ENCODE results near the gene MCC.

The MCC gene

DNA sequence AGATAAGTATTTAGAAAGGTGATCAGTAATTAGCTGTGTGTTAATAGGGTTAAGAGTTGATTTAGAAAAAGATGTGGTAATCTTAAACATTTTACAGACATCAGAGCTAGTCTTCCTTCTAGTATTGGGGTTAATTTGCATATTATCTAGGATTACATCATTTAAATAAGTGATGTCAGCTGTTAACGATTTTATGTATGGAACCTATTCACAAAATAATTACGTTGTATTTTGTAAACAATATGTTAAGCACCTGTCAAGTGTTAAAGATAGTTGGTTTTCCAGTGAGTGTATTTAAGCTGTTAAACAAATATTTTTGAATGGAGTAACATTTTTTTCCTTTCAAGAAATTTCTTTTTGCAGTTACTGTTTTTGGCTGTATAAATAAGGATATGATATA lies 509.4 kb downstream of the MCC start:
- H3K27ac ChIP-seq = no peak overlapping the region
- TF ChIP-seq, protein P1, sequence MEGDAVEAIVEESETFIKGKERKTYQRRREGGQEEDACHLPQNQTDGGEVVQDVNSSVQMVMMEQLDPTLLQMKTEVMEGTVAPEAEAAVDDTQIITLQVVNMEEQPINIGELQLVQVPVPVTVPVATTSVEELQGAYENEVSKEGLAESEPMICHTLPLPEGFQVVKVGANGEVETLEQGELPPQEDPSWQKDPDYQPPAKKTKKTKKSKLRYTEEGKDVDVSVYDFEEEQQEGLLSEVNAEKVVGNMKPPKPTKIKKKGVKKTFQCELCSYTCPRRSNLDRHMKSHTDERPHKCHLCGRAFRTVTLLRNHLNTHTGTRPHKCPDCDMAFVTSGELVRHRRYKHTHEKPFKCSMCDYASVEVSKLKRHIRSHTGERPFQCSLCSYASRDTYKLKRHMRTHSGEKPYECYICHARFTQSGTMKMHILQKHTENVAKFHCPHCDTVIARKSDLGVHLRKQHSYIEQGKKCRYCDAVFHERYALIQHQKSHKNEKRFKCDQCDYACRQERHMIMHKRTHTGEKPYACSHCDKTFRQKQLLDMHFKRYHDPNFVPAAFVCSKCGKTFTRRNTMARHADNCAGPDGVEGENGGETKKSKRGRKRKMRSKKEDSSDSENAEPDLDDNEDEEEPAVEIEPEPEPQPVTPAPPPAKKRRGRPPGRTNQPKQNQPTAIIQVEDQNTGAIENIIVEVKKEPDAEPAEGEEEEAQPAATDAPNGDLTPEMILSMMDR (conservative IDR thresholded peaks at IDR 0.05) = no peak

DNA sequence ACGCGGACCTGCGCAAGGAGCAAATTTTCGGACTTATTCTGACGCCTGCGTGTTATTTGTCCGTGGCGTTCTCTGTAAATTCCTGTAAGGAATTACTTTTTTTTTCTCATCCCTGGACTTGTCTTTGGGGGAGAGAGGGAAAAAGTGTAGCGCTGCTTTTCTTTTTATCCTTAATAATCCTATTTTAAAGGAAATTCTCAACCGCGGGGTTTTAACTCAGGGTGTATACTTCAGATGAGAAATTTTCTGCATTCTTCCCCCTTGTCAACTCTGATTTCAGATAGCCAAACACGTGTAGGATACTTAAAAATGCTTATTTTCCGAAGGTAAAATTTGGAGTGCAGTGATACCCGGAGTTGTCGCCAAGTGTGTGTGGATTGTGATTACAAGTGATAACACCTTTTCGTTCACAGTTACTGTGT lies 510.8 kb downstream of the MCC start:
- no peak for TF ChIP-seq ZFX (IDR thresholded peaks at IDR 0.05)
- TF ChIP-seq, protein P1 (conservative IDR thresholded peaks at IDR 0.05) = no peak
- peak overlapping the region; percentile 80 for H3K27ac ChIP-seq

DNA sequence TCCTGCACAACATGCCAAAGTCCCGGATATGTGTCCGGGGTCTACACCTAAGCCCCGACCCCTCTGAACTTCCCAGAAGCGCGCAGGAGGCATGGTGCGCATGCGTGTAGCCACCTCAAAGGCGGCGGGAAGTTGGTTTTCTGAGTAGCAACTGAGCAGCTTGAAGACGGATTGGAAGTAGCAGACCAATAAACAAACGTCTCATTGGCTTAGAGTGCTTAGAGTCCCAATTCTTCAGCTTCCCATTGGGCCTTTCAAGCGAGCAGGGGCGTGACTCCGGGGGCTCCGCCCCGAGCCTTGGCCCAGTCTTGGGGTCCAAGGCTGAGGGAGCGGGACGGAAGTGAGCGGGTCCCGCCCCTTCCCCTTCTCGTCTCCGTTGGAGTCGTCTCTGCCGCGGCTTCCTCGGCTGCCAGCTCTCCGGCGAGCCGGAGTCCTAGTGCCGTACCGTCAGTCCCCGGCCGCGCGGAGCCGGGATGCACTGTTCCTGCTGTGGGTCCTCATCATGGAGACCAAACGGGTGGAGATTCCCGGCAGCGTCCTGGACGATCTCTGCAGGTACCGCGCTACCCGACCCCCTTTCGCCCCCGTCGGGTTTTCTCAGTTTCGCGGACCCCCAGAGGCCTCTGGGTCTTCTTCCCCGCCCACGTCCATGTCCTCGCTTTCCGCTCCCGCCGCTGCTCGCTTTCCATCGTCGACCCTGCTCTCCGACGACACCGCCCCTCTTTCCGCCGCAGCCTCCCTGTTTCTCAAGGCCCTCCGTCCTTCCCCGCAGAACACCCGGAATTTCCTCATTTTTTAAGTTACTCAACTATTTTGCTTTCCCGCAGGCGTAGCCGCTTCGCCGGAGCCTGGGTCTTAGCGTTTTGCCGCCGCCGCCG lies 511.6 kb downstream of the MCC start, which contains the start of gene DCP2:
Gene DCP2 (plus strand): TSS at position 367 of the 878 bp plus-strand sequence. CDS start 136 bp downstream, at position 503.
- H3K27ac ChIP-seq = peak within 1 kb of the TSS; percentile 80
- TF ChIP-seq, protein P1 (conservative IDR thresholded peaks at IDR 0.05) = no peak
- peak; percentile 50; the same call in 1 of the 2 replicates for TF ChIP-seq ZFX (IDR thresholded peaks at IDR 0.05)

DNA sequence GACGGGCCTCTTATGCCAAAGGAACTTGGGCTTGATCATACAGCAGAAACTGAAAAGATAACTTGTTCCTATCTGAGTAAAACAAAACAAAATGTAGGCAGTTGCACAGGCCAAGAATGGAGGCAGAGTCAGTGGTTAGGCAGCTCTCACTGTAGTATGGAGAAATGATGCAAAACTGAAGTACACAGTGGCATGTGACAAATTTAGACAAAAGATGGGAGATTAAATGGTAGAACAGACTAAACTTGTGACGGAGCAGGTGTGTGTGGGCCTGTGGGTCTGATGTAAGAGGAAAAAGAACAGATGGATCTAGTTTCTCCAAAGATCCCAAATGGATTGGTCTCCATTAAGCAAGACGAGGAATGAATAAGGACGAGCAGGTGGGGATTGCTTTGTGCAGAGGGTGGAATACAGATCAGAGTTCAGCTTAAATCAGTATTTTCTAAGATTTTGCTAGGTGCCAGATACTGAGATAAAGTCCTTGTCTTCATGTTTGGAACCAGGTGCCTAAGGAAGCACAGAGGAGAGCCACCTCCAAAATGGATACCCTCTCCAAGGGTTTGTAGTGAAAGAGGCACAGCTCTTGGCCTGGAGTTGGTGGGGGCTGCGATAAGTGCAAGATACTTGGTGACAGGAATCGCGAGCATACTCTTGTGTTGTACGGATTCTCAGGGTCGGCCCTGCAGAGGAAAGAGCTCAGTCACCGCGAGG lies 512.4 kb downstream of the MCC start:
- TF ChIP-seq ZFX (IDR thresholded peaks at IDR 0.05) = no peak
- TF ChIP-seq, protein P1 (conservative IDR thresholded peaks at IDR 0.05) = no peak

DNA sequence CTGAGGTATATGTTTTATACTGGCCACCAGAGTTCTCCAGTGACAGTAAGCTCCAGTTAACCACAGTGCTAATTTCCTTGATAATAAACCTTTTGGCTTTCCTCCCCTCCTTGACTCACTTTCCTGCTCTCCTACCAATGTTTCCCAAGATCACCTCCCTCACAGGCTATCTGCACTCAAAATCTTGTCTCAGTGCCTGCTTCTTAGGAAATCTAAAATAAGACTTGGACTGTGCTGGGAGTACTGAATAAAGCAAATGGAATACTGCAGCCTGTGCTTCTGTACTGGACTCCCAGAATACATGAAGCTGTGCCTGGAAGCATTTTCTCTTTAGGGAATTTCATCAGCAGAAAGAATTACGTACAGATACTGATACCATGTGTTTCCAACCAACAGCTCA lies 513.4 kb downstream of the MCC start:
- no peak overlapping the region for H3K27ac ChIP-seq
- no peak for TF ChIP-seq ZFX (IDR thresholded peaks at IDR 0.05)
- TF ChIP-seq, protein P1 (conservative IDR thresholded peaks at IDR 0.05) = no peak

More for the DNA sequence above, 512.4 kb downstream of the MCC start:
- peak overlapping the region; percentile 80 for H3K27ac ChIP-seq

DNA sequence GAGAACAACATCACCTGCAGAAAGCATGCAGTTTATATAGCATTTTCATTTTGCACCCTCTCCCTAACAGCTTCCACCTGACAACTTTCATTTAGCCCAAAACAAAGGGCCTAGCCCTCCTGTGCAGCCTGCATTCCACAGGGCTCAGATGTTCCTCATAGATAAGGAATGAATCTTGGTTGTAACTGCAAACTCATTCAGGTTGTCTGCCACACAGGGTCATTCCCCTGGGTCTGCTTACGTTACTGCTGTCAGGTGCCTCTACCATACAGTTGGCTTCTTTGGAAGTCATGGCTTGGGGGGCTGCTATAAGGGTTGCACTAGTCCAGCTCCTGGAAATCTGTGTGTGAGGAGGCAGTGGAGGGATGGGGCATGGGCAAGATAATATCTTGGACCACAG lies 514.3 kb downstream of the MCC start:
- TF ChIP-seq, protein P1 (conservative IDR thresholded peaks at IDR 0.05) = no peak
- TF ChIP-seq ZFX (IDR thresholded peaks at IDR 0.05) = no peak
- no peak overlapping the region for H3K27ac ChIP-seq

DNA sequence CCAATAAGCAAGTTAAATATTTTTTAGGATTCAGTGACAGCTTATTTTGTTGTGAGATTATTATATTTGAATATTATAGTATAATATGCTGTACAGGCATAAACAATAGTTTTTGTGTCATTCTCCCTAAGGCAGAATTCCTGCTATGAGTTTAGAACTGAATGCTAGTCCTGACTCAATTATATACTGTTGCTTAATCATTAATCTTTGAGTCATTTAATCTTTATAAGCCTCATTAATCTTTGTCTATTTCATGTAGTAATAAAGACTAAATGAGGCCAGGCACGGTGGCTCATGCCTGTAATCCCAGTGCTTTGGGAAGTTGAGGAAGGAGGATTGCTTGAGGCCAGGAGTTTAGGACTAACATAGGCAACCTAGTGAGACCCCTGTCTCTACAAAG lies 515.2 kb downstream of the MCC start:
- no peak for TF ChIP-seq ZFX (IDR thresholded peaks at IDR 0.05)
- TF ChIP-seq, protein P1 (conservative IDR thresholded peaks at IDR 0.05) = no peak

More for the DNA sequence above, 515.2 kb downstream of the MCC start:
- H3K27ac ChIP-seq = no peak overlapping the region
